HS-5 (cell line): Measurements from ENCODE around the gene NPR1.

Source experiments
- DNase-seq: peaks from one replicate; pipeline ENCODE4 v3.0.0-alpha.2; 2012; ENCODE audit warnings: low read depth

Gene NPR1

DNA sequence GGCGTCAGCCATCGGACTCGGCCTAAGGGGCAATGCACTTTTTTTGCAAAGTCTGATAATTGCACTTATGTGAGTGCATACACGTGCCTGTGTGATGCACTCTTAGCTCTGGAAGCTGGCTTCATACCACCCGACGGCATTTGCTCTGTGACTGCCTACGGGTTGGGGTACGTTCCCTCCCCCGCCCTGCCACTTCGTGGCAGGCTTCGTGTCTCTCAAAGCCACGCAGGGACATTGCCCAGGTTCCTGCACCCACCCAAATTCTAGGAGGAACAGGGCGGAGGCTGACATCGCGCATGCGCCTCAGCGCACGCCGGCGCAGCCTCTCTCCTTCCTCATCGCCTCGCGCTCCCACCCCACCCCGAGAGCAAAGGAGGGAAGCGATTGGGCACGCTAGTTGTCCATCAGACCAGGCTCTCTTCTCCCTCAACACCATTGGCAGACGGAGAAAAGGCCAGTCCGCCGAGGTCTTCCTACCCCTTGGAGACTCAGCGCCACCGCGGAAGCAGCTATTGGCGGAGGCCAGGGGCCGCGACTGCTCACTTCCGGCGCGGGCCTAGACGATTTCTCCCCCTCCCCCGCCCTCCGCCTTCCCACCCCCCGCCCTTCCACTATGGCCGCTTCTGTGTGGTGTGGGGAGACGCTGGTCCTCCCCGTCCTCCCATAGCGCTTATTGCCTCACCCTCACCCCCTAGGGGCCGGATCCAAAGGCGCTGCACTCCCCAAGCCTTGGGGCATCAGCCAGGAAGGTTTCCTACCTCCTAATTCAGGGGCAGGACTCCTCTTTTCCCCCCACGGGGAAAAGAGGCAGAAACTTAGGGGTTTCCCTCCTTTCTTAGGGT lies 49.2 kb downstream of the NPR1 start, which contains the start of gene INTS3:
Gene INTS3 (plus strand): TSS at position 588 of the 842 bp plus-strand sequence. CDS start 585 bp downstream, outside the sequence.
- DNase-seq = peak; percentile 99

DNA sequence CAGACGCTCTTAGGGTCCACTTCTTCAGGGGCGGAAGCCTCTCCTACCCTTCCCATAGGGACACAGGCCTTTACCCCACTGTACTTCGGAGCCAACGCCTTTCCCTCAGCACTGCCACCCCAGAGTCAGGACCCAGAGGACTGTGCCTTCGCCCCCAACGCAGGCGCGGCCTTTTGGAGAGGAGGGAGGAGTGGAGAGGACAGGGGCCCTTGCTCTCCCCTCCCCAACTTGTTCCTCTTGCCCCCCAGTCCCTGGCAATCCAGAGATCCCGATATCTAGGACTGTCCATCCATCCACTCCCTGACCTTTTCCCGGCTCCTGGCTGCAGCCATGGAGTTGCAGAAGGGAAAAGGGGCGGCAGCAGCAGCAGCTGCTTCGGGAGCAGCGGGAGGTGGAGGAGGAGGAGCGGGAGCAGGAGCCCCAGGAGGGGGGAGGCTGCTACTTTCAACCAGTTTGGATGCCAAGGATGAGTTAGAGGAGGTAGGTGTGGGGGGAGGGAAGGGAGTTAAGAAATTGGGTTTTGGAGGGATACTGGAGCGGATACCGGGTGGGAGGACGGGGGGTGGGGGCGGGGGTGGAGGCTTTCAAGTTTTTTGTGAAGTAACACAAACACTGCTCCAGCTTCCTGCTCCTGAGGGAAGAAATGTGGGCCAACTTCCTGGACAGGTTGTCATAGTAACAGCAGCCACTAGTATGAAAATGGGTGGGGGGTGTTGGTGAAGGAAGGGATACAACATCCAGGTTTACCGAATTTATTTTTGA lies 50.0 kb downstream of the NPR1 start:
- no peak for DNase-seq

DNA sequence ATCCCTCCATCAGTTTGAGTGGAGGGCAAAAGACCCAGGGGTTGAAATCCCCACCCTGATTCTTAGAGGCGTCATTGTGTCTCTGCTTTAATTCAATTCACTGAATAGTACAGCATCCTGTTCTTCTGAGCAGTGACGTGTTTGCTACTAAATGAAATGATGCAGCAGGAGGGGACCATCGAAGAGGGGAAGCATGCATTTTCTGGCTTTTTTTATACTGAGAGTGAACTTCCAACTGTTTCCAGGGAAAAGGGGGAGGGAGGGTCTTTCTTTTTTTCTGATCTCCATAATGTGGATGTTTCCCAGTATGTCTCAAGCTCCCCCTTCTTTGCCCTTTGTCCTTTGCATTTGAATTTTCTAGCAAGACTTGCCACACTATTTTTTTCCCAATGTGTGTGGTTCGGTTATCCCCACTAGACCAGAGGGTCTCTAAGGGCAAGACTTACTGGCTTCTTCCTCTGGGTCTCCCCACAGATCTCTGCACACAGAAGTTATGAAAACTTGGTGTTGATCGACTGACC lies 52.0 kb downstream of the NPR1 start:
- no peak for DNase-seq

DNA sequence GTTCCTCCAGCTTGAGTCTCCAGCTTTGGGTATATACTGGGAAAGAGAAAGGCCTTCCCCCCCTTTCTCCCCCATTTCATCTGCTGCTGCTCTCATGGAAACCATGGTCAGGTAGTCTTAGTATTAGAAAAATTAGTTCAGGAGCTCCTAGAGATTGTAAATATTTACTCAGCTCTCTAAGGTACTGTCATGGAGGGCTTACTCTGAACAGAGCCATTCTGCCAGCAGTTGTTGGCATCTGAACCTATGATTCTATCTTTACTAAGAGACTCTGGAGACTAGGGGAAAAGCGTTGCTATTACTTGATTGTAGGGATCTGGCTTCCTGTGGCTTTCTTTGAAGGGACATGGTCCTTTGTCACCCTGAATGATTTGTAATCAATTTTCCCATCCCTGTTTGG lies 55.5 kb downstream of the NPR1 start:
- no peak for DNase-seq

DNA sequence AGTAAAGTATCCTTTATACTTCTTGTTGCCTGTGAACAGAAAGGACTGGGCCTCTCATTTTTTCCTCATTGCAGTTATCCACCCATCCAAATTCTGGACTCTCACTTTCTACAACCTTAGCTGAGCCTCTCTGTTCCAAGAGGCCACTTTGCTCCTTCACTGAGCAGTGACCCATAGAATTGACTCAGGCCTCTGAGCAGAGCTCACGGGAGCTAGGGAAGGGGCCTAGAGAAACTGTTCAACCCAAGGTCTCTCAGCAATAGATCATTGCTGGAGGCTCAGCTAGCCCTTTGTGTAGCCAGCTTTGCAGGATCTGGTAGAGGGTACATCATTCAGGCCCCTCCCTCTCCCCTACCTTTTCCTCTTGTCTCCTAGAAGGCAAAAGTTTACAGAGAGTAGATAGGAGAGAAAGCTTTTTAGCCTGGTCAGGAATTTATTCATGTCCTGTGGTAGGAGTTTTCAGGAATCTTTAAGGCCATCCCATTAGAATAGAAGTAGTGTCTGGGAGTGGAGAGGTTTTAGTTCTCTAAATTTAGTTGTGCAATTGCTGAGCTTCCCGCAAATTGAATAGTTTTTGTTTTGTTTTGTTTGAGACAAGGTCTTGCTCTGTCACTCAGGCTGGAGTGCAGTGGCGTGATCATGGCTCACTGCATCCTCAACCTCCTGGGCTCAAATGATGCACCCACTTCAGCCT lies 56.1 kb downstream of the NPR1 start:
- no peak for DNase-seq

DNA sequence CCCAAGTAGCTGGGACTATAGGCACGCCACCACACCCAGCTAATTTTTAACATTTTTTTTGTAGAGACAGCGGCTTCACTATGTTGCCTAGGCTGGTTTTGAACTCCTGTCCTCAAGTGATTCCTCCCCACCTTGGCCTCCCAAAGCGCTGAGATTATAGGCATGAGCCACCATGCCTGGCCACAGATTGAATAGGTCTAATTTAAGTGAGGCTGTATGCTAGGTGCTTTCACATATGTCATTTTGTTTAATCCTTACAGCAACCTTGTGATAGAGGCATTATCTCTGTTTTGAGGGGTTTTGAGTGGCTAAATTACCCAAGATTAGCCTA lies 56.6 kb downstream of the NPR1 start:
- no peak for DNase-seq

DNA sequence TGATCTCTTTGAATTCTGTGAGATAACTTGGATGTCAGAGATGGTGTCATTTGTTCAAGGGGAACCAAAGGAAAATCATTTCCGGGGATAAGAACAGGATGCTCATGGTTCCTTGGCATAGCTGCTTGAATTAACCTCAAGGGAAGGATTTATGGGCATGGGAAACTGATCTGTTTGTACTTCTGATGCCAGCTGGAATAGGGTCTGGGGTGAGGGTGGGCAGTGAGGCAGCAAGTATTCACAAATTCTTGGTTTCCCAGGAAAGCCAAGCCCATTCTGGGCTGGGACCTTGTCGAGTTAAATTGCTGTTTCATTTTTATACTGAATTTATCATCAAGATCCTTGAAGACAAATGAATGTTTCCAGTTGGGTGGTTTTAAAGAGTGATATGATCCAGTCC lies 63.5 kb downstream of the NPR1 start:
- no peak for DNase-seq

DNA sequence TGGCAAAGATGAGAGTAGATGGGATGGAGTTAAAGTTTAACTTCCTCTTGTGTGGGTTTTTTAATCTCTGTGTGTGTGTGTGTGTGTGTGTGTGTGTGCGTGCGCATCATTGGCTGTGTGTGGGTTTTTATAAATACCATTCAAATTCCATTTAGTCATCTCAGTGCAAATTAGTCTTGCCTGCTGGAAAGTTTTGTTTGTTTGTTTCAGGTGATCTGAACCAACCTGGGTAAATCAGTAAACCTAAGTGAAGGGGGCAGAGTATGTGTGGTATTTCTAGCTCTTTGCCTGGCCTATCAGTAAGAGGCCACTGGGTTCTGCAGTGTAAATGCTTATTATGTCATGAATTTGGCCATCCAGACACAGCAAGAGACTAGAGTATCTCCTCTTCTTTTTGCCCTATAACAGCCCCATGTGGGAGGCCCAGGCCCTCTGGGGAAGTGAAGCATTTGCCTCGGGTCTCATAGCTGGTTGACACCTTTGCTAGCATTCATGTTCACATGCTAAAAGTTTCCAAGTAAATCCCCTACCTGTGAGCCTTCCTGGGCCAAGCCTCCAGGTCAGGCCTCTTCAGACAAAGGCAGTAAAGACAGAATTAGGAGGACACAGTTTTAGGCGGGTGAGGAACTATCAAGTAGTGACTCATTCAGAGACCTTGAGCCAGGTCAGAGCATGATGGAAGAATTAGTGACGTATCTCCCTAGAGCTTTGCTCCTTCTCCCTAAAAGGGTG lies 64.1 kb downstream of the NPR1 start:
- DNase-seq = no peak
